ENCODE data around the gene SLC52A1.
"Not testable (repeated sequence)": the region's sequence is repeated elsewhere in the genome, so short reads cannot be mapped to it uniquely, and the experiment has no call there.

SLC52A1 gene

GRCh38 chr17:5035315-5035714, at the start of gene SLC52A1:
Gene SLC52A1 (minus strand): TSS chr17:5035426. CDS start chr17:5034606, 820 bp downstream.
- DNase-seq: no peak

DNA sequence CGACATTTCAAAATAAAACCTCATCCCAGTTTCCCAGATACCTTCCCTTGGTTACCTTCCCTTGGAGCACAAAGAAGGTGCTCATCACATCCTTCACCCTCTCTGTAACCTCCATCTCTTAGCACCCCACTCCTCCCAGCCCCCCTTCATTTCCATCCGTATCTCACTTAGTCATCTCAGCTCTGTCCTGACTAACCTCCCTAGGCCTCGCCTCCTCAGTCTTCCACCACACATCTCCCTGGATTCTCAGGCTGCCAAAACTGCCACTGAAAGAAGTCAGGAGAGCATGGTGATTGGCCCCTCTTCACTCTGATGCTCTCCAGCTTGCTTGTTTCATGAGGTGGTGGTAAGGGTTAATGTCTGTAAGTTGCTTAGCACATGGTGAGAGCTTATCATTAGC, 45.4 kb upstream of the SLC52A1 start:
- no peak for DNase-seq

GRCh38 chr17:5078106-5079028, 43.1 kb upstream of the SLC52A1 start, which contains the start of gene ZFP3:
Gene ZFP3 (plus strand): TSS chr17:5078467. CDS start chr17:5091505, 13,038 bp downstream.
- peak; percentile 76 to 78 for DNase-seq

- no peak for DNase-seq
Observed at GRCh38 chr17:5077781-5078105, 42.5 kb upstream of the SLC52A1 start.

- DNase-seq: not testable (repeated sequence)
Observed at GRCh38 chr17:5077275-5077674, 42.0 kb upstream of the SLC52A1 start.

- not testable (repeated sequence) for DNase-seq
Observed at GRCh38 chr17:5075472-5075871, 40.2 kb upstream of the SLC52A1 start.

- no peak for DNase-seq
Observed at GRCh38 chr17:5069724-5070123, 34.5 kb upstream of the SLC52A1 start.

DNA sequence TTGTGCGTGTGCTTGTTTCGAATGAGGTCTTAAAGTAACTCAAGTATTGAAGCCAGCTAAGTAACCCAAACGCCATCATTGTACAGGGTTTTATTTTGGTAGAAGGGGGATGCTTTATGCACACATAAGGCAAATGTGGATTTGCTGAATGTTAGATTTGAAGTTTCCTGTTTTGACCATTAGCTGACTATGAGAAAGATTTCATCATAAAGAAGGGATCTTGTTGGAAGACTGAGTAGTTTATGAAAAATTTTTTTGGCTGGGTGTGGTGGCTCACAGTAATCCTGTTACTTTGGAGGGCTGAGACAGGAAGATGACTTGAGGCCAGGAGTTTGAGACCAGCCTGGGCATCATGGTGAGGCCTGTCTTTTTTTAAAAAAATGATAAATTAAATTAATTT, 33.0 kb upstream of the SLC52A1 start:
- DNase-seq: no peak

DNA sequence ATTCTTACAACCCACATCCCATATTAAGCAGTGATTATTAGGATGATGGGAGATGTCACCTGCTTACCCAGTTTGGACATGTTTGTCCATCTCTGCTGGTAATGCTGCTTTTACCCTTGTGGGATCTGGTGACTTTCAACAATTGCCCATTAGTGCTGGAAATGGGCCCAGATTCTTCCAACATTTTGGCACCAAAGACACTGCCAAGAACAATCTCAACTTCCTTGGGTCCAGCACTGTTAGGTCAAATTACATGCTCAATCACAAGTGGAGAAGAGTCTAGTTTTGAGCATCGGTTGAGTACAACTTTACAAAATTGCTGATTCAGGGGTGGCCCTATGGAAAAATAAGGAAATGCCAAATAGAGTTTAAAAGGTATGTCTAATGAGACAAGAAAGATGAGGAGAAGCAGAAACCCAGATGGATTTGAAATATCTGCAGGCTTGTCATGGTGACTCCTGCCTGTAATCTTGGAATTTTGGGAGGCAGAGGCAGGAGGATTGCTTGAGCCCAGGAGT, 30.1 kb upstream of the SLC52A1 start:
- DNase-seq: no peak

GRCh38 chr17:5055543-5055942, 20.3 kb upstream of the SLC52A1 start:
- DNase-seq: no peak

DNA sequence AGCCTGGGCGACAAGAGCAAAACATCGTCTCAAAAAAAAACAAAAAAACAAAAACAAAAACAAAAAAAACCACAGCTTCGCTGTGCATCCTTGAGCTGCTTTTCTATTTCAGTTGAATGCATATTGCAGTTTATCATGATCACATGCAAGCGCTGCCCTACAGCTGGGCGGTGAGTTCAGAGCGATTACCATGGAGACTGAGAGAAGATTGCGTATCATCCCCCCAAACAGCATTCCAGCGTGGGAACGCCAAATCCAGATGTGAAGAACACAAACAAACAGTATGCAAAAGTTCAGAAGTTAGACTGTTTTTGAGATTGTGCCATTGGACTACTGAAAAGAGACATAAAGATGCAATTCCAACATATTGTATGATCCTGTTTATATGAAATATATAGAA, 15.1 kb upstream of the SLC52A1 start:
- no peak for DNase-seq

- no peak for DNase-seq
Observed at GRCh38 chr17:5049314-5049841, 14.2 kb upstream of the SLC52A1 start.

DNA sequence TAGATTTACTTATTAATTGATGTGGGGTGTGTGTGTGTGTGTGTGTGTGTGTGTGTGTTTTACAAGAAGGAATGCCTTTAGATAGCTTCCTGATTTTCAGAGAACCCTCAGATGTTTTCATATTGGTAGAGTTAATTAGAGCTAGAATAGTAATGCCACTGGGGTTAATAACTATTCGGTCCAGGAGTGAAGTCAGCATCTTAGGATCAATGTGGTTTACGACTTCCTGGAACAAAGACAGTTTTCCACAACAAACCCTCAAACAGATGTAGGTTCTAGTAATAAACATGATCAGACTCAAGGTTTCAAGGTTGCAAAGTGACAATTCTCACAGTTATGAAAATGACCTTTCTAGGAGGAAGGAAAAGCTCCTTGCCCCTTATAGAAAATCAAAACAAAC, 12.2 kb upstream of the SLC52A1 start:
- DNase-seq: no peak

GRCh38 chr17:5045496-5045895, 10.3 kb upstream of the SLC52A1 start:
- no peak for DNase-seq

GRCh38 chr17:5044630-5045029, 9.4 kb upstream of the SLC52A1 start:
- no peak for DNase-seq

GRCh38 chr17:5043524-5043923, 8.3 kb upstream of the SLC52A1 start:
- DNase-seq: no peak

DNA sequence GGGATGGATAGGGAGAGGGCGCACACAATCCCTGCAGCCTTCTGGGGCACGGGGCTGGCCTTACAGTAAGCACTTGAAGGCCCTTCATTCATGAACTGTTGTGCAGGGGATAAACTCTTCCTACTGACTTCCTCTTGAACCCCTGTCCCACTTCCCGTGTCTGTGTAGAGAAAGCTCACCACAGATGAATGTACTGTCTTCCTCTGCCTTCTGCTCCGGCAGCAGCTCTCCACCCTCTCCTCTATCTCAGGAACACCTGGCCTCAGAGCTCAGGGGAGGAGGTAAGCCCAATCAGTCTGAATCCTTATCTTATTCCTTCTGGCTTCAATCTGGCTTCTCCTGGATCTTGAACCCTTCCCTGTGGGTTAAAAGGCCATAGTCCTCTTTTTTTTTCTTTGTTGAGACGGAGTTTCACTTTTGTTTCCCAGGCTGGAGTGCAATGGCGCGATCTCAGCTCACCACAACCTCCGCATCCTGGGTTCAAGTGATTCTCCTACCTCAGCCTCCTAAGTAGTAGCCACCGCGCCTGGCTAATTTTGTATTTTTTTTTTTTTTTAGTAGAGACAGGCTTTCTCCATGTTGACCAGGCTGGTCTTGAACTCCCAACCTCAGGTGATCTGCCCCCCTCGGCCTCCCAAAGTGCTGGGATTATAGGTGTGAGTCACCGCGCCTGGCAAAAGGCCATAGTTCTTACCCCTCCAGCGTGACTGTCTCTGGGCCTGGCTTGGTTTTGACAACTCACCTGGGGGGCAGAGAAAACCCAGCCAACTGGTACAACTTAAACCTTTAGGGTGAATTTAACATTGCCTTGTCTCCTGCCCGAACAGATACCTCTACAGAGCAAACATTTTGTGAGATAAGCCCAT, 7.2 kb upstream of the SLC52A1 start:
- DNase-seq: no peak

DNA sequence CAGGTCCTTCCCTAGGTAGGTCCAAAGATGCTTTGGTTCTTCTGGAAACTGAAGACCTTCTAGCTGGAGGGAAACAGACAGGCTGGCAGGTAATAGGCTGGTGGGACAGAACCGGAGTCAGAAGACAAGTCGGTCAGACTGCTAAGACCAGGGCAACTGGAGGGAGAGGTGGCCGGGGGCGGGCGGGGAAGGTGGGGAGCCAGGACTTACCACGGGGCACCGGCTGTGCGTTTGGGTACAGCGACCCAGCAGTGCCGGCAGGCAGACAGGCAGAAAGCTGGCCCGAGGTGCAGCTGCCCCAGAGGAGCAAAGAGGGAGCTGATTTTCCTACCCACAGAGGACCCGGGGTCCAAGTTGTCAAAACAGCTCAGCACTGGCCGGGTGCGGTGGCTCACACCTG, 575 bp downstream of the SLC52A1 start:
- no peak for DNase-seq

DNA sequence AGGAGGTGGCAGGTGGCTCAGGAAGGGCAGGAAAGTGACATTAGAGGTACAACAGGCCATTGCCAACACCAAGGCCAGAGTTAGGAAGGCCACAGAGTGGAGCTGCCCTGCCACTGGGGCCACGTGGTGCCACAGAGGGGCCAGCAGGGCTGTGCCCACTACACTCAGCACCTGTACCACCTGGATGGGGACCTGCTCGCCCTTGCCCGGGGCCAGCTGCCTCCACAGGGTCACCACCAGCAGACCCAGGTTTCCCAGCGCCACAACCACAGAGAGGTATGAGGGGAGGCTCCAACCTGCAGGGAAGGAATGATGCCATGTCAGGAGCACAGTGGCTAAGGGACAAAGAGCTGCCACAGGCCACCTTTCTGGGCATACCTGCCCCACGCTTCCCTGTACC, 1.2 kb downstream of the SLC52A1 start:
- no peak for DNase-seq

GRCh38 chr17:5033352-5034015, 1.7 kb downstream of the SLC52A1 start:
- no peak for DNase-seq

DNA sequence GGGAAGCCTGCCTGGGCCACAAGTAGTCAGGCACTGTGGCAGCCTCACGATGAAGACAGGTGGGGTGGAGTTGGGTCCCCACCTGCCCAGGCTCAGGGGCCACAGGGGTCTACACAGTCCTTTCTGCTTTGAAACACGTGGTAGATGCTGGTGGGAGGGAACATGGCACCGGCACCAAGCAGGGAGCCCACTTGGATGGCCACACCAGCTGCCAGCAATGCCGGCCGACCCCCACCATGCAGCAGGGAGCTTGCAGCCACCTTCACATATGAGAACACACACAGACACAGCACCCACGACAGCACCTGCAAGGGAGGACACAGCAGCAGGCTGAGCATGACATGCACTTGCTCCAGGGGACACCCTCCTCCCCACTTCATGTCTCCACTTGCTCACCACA, 2.4 kb downstream of the SLC52A1 start:
- no peak for DNase-seq

GRCh38 chr17:5031365-5032082, 3.7 kb downstream of the SLC52A1 start:
- DNase-seq: peak; percentile 96 to 97
